ENCODE data around the gene MATN3. TPM values are rescaled to one million over a fixed set of nuclear protein-coding genes. Genes with fewer than 3 reads are reported as not detected.
A peak's percentile ranks its signal among the peaks of the same experiment; 100 is the strongest.

The MATN3 gene
- polyA plus RNA-seq, 1 of the 3 experiments (the other 2 are of a cell fraction), result 5.9 TPM

- no peak for TF ChIP-seq CTCF (IDR thresholded peaks at IDR 0.05)
- no peak for TF ChIP-seq RXRA (IDR thresholded peaks at IDR 0.05; ENCODE audit: borderline replicate concordance, low read depth)
- TF ChIP-seq YY1 (IDR thresholded peaks at IDR 0.05; ENCODE audit: low read depth), result no peak
- no peak for TF ChIP-seq POLR2AphosphoS5 (IDR thresholded peaks at IDR 0.05; ENCODE audit: low read depth, low read length)
- TF ChIP-seq TCF12 (IDR thresholded peaks at IDR 0.05), result no peak
- TF ChIP-seq, protein P1, sequence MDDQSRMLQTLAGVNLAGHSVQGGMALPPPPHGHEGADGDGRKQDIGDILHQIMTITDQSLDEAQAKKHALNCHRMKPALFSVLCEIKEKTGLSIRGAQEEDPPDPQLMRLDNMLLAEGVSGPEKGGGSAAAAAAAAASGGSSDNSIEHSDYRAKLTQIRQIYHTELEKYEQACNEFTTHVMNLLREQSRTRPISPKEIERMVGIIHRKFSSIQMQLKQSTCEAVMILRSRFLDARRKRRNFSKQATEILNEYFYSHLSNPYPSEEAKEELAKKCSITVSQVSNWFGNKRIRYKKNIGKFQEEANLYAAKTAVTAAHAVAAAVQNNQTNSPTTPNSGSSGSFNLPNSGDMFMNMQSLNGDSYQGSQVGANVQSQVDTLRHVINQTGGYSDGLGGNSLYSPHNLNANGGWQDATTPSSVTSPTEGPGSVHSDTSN (IDR thresholded peaks at IDR 0.05), result 0 out of 2 replicates have a peak, but pooled peaks have one; percentile 5
- no peak for TF ChIP-seq MAX (IDR thresholded peaks at IDR 0.05; ENCODE audit: low read depth)
These were observed 15.4 kb upstream of the MATN3 start (continued) for GRCh38 chr2:20027705-20028434.

GRCh38 chr2:20027260-20027677, 14.8 kb upstream of the MATN3 start:
- H3K9ac ChIP-seq, result no peak overlapping the region
- H3K36me3 ChIP-seq (replicated peaks in 1 of 2; ENCODE audit: control insufficient read depth in 1 of 2, insufficient read depth in 2 of 2, low read length in 1 of 2), result peaks cover 15 to 47% of the 10 kb centered on the region in 2 experiments

More at GRCh38 chr2:20027260-20027677, 14.8 kb upstream of the MATN3 start:
- no peaks in the 10 kb centered on the region for H3K27me3 ChIP-seq (ENCODE audit: insufficient read depth)
- no peak overlapping the region for H3K4me3 ChIP-seq (ENCODE audit: low read depth in 2 of 2, low read length in 1 of 2)
- WGBS (ENCODE audit: low lambda C conversion rate), result 56% methylated on average over 4 of the region's 4 CpGs
- no peak overlapping the region for H2AFZ ChIP-seq (ENCODE audit: low read depth)
- POLR2A ChIA-PET, result no interaction called here
- H3K79me2 ChIP-seq (ENCODE audit: insufficient read depth), result peaks cover 22% of the 10 kb centered on the region
- TF ChIP-seq RCOR1 (IDR thresholded peaks at IDR 0.05; ENCODE audit: low read length) (no peak), GATA2 (CRISPR knock-in tag; IDR thresholded peaks at IDR 0.05) (no peak), TAF1 (IDR thresholded peaks at IDR 0.05; ENCODE audit: borderline replicate concordance, low read depth, low read length) (no peak)
- TF ChIP-seq, protein P2, sequence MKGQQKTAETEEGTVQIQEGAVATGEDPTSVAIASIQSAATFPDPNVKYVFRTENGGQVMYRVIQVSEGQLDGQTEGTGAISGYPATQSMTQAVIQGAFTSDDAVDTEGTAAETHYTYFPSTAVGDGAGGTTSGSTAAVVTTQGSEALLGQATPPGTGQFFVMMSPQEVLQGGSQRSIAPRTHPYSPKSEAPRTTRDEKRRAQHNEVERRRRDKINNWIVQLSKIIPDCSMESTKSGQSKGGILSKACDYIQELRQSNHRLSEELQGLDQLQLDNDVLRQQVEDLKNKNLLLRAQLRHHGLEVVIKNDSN (IDR thresholded peaks at IDR 0.05; ENCODE audit: borderline replicate concordance, low read depth), result no peak
- H3F3A ChIP-seq (replicated peaks; ENCODE audit: insufficient read depth), result peaks cover 19% of the 10 kb centered on the region
- no peaks in the 10 kb centered on the region; a peak in 1 of 4 replicates for H3K4me1 ChIP-seq (ENCODE audit: control insufficient read depth in 1 of 2, insufficient read depth in 2 of 2, low read depth in 1 of 2, low read length in 1 of 2)
- no peaks in the 10 kb centered on the region for H3K9me2 ChIP-seq
- no peak overlapping the region for H3K4me2 ChIP-seq
- DNase-seq, result no peak
- CTCF ChIA-PET, result interaction anchor here (1.2 to 5.2 kb wide), 5 partner anchors 10 to 71 kb away, joined by 3 to 48 read pairs (median 6); no protein-coding TSS in a partner anchor
- no peaks in the 10 kb centered on the region for H4K20me1 ChIP-seq (ENCODE audit: insufficient read depth)
- peaks cover 13% of the 10 kb centered on the region for H3K9me3 ChIP-seq
- peak overlapping the region in 1 of 2 experiments; percentile 20; a peak in 2 of 4 replicates for H3K27ac ChIP-seq (ENCODE audit: low read depth in 2 of 2, low read length in 1 of 2)

Data from SK-N-SH (cell line).